DMS53 treated with DMSO at 0.1 percent for 48 hours (cell line): Measurements from ENCODE around the gene NDRG3.
A peak's percentile ranks its signal among the peaks of the same experiment; 100 is the strongest.
"Not testable (repeated sequence)": the region's sequence is repeated elsewhere in the genome, so short reads cannot be mapped to it uniquely, and the experiment has no call there.

Experiments used
- DNase-seq: peaks from one replicate; lab custom pipeline; 2025; ENCODE audit not compliant: unreplicated experiment; lab: John Stamatoyannopoulos, UW

The NDRG3 gene

GRCh38 chr20:36645353-36645752, 100.5 kb downstream of the NDRG3 start:
- DNase-seq: no peak

GRCh38 chr20:36644706-36645095, 101.2 kb downstream of the NDRG3 start:
- DNase-seq: no peak

- DNase-seq: no peak
These were observed 101.7 kb downstream of the NDRG3 start for GRCh38 chr20:36644032-36644705.

- DNase-seq: no peak
These were observed 103.8 kb downstream of the NDRG3 start for GRCh38 chr20:36642136-36642535.

GRCh38 chr20:36641506-36641843, 104.4 kb downstream of the NDRG3 start:
- DNase-seq: no peak

- not testable (repeated sequence) for DNase-seq
These were observed 107.0 kb downstream of the NDRG3 start for GRCh38 chr20:36638876-36639400.

- no peak for DNase-seq
These were observed 111.5 kb downstream of the NDRG3 start for GRCh38 chr20:36634342-36634741.

- DNase-seq: no peak
These were observed 112.6 kb downstream of the NDRG3 start for GRCh38 chr20:36633285-36633772.

- DNase-seq: no peak
These were observed 113.2 kb downstream of the NDRG3 start for GRCh38 chr20:36632487-36633284.

GRCh38 chr20:36632147-36632486, 113.8 kb downstream of the NDRG3 start:
- DNase-seq: no peak

- DNase-seq: no peak
These were observed 114.2 kb downstream of the NDRG3 start for GRCh38 chr20:36631646-36632045.

- no peak for DNase-seq
These were observed 115.9 kb downstream of the NDRG3 start for GRCh38 chr20:36629719-36630681.

- no peak for DNase-seq
These were observed 117.8 kb downstream of the NDRG3 start for GRCh38 chr20:36628076-36628475.

- peak; percentile 76 for DNase-seq
These were observed 121.0 kb downstream of the NDRG3 start for GRCh38 chr20:36624944-36625324.

- peak; percentile 75 for DNase-seq
These were observed 121.6 kb downstream of the NDRG3 start for GRCh38 chr20:36624068-36624943.

GRCh38 chr20:36623444-36623843, 122.4 kb downstream of the NDRG3 start:
- DNase-seq: no peak

GRCh38 chr20:36620917-36621316, 125.0 kb downstream of the NDRG3 start:
- DNase-seq: no peak

GRCh38 chr20:36614781-36615557, 130.9 kb downstream of the NDRG3 start:
- peak; percentile 33 for DNase-seq

GRCh38 chr20:36613974-36614373, 131.9 kb downstream of the NDRG3 start:
- DNase-seq: peak; percentile 68
